ENCODE data around the gene JAKMIP3.

Gene JAKMIP3

DNA sequence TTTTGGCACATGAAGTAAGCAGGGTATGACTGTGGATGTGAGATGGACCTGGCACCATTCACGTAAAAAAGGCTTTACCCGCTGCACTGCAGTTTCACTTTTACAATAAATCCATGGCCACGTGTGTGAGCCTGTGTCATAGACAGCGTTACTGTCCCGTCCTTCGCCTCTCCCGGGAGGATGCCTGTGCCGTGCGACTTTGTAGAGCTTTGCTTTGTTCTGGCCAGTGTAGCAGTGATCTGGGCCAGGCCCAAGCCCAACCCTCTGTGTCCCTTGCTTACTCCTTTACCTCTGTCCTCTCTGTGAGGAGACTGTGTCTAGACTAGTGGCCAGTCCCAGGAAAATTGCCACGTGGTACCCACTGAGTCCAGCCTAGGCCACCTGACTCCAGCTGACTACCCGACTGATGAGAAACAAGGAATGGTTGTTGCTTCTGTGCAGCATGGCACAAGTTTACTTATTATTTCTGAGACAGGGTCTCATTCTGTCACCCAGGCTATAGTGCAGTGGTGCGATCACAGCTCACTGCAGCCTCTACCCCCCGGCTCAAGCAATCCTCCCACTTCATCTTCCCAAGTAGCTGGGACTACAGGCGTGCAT is 48.1 kb downstream of the JAKMIP3 start:
- DNase-seq, result no peak

DNA sequence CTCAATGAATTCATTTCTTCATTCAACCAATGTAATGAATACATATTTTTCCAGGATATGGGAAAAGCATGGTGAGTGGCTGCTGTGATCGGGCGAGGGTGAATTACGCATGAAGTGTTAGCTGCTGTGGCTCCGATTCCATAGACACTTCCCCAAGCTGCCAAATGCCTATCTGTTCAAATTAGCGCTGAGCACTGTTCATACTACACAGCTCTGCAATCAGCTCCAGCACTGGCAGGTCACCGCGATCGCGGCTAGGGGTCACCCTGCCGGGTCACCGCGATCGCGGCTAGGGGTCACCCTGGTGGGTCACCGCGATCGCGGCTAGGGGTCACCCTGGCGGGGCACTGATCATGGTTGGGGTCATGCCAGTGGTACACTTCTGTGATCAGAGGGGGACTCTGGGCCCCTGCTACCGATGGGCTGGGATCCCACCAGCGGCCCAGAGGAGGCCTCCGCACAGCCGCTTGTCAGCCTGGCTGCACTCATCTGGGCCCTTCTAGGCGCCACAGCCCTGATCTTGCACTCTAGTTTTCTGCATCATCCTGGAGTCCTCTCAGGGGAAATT is 49.3 kb downstream of the JAKMIP3 start:
- no peak for DNase-seq

Measured in activated CD4-positive, alpha-beta T cell treated with anti-CD3 and anti-CD28 coated beads, Interleukin-2, amount 50 U/mL, for 4 hours (primary cell).